GM12874 (cell line): ENCODE data around the gene CBFA2T2.

Experiments used
- CTCF ChIP-seq: IDR thresholded peaks from 2 replicates; pipeline ENCODE4 v1.5.1; 2011; ENCODE audit warnings: low read depth, mild to moderate bottlenecking, control low read depth, low read length, moderate library complexity; ENCODE audit not compliant: insufficient read depth

The CBFA2T2 gene

GRCh38 chr20:33576432-33577125 is 86.7 kb downstream of the CBFA2T2 start:
- no peak for TF ChIP-seq CTCF

- no peak for TF ChIP-seq CTCF
Observed at GRCh38 chr20:33578510-33578909, 88.6 kb downstream of the CBFA2T2 start.

GRCh38 chr20:33583143-33583542 is 93.2 kb downstream of the CBFA2T2 start:
- TF ChIP-seq CTCF, result no peak

- TF ChIP-seq CTCF, result no peak
Observed at GRCh38 chr20:33584976-33585375, 95.1 kb downstream of the CBFA2T2 start.

- TF ChIP-seq CTCF, result no peak
Observed at GRCh38 chr20:33585413-33585812, 95.5 kb downstream of the CBFA2T2 start.

GRCh38 chr20:33589059-33589458 is 99.2 kb downstream of the CBFA2T2 start:
- no peak for TF ChIP-seq CTCF

GRCh38 chr20:33594743-33595142 is 104.8 kb downstream of the CBFA2T2 start:
- no peak for TF ChIP-seq CTCF
